Measurements from ENCODE around the gene APRT. TPM values are rescaled to one million over a fixed set of nuclear protein-coding genes. Genes with fewer than 3 reads are reported as not detected.

Gene APRT
- total and polyA plus RNA-seq, 9 of the 15 experiments (the other 6 are each of a cell fraction or from before 2014, with no cell fraction given): 41.7 to 409 (median 146) TPM

DNA sequence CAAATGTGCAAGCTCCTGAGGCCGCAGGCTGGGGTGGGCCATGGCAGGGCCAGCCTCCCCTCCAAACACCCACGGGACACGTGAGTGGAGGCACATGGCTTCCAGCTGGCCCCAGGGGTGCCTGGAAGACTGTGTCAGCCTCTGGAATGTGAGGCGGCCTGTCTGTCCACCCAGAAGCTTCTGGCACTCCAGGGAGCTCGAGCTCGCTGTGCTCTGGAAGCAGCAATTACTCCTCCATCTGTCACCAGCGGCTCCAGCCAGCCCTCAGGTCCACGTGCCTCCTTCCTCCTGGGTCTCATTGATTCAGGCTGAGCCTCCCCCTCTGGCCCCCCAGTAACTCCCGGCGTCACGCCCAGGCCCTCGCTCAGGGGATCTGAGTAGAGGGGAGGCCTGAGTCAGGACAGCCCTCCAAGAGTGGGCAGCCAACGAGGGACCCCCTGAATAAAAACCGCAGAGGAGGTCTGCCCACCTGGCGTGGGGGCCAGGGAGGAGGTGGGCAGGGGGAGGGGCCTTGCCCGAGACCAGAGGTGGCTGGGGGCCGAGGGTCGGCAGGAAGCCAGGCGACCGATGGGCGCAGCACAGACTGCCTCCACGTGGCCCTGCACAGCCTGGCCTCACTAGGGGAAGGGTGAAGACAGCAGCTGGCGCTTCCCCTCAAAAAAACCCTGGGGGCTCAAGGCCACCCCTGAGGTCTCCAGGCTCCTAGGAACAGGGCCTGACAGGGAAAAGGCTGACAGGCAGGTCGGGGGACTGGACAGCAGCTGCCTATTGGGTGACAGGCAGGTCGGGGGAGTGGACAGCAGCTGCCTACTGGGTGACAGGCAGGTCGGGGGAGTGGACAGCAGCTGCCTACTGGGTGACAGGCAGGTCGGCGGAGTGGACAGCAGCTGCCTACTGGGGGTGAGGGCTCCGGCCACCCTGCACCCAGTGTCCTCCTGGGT lies 38.6 kb downstream of the APRT start (continued):
- TF ChIP-seq CLOCK (CRISPR knock-in tag; IDR thresholded peaks at IDR 0.05; ENCODE audit: borderline replicate concordance) (0 out of 2 replicates have a peak, but pooled peaks have one; percentile 54), ZBTB7A (IDR thresholded peaks at IDR 0.05; ENCODE audit: borderline replicate concordance, control insufficient read depth, low read depth, low read length) (peak; percentile 58), ZNF75A (CRISPR knock-in tag; IDR thresholded peaks at IDR 0.05) (no peak), ZBED1 (IDR thresholded peaks at IDR 0.05) (peak; percentile 14; the same call in 1 of the 2 replicates), NCOA2 (IDR thresholded peaks at IDR 0.05; ENCODE audit: partially characterized antibody in 2 of 2) (no peak), NR3C1 (CRISPR knock-in tag; IDR thresholded peaks at IDR 0.05) (no peak), CHD2 (IDR thresholded peaks at IDR 0.05; ENCODE audit: low read depth, low read length) (0 out of 2 replicates have a peak, but pooled peaks have one; percentile 19), NRF1 (conservative IDR thresholded peaks at IDR 0.05 in 1 of 2, IDR thresholded peaks at IDR 0.05 in 1 of 2) (no peak), ARHGAP35 (IDR thresholded peaks at IDR 0.05; ENCODE audit: partially characterized antibody) (peak; percentile 27), JUND (IDR thresholded peaks at IDR 0.05; ENCODE audit: borderline replicate concordance, low read depth, low read length) (peak; percentile 16; the same call in 1 of the 2 replicates), JUND (tag; IDR thresholded peaks at IDR 0.05; ENCODE audit: borderline replicate concordance, low read depth, low read length) (no peak), FUS (optimal IDR thresholded peaks at IDR 0.05; ENCODE audit: low read depth, low read length) (no peak), ZNF76 (CRISPR knock-in tag; IDR thresholded peaks at IDR 0.05; ENCODE audit: borderline replicate concordance) (peak; percentile 76; the same call in 1 of the 2 replicates), KAT2B (IDR thresholded peaks at IDR 0.05; ENCODE audit: low read depth, low read length) (no peak), MEIS2 (IDR thresholded peaks at IDR 0.05; ENCODE audit: partially characterized antibody) (peak; percentile 84)
- TF ChIP-seq, protein P1, sequence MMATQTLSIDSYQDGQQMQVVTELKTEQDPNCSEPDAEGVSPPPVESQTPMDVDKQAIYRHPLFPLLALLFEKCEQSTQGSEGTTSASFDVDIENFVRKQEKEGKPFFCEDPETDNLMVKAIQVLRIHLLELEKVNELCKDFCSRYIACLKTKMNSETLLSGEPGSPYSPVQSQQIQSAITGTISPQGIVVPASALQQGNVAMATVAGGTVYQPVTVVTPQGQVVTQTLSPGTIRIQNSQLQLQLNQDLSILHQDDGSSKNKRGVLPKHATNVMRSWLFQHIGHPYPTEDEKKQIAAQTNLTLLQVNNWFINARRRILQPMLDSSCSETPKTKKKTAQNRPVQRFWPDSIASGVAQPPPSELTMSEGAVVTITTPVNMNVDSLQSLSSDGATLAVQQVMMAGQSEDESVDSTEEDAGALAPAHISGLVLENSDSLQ (IDR thresholded peaks at IDR 0.05): peak; percentile 98
- TF ChIP-seq, protein P2, sequence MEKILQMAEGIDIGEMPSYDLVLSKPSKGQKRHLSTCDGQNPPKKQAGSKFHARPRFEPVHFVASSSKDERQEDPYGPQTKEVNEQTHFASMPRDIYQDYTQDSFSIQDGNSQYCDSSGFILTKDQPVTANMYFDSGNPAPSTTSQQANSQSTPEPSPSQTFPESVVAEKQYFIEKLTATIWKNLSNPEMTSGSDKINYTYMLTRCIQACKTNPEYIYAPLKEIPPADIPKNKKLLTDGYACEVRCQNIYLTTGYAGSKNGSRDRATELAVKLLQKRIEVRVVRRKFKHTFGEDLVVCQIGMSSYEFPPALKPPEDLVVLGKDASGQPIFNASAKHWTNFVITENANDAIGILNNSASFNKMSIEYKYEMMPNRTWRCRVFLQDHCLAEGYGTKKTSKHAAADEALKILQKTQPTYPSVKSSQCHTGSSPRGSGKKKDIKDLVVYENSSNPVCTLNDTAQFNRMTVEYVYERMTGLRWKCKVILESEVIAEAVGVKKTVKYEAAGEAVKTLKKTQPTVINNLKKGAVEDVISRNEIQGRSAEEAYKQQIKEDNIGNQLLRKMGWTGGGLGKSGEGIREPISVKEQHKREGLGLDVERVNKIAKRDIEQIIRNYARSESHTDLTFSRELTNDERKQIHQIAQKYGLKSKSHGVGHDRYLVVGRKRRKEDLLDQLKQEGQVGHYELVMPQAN (IDR thresholded peaks at IDR 0.05; ENCODE audit: borderline replicate concordance): peak; percentile 88
- TF ChIP-seq, protein P3, sequence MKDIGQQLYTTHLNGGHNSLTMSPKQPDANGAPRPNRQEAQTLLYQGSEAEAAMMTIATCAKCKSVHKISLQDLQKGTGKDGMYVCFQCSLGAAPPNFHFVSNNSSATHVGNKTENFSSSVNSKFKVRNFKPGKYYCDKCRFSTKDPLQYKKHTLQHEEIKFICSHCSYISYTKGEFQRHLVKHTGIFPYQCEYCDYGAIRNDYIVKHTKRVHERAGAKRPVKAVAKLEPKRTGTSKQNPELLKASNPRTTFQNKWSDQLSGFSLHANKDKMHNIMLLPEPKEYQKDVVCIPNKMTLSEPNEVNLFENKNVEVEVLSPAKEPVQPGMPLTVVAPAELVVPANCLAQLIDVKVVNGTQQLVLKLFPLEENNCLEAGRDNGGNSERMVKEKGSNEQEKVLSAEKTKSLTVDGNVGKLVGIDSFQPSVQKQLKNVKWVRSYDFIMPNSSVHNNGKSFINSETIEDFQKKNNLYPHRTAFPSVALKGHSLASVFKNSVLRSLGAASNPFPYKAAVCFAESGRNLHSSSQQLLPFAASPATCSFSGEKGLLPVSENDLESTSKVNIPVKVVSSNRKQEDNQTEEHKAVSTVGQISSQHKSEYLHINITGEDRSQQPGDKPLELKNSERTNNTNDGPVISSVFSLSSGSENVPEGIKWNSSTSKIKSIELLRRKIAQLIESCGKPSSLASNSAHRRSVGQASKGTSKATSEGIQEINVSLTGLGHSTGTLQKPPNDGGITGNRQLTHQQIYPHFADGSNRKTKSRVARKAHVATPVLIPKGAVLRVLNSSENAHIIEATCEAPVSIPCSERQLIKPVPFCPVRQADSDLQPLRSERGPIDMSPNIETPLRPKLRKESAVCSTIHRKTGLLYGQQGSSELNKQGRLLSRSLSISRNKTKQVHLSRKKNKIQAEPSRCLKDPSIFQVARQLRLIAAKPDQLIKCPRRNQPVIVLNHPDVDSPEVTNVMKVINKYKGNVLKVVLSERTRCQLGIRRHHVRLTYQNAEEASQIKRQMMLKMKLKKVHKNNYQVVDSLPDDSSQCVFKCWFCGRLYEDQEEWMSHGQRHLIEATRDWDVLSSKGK (CRISPR knock-in tag; IDR thresholded peaks at IDR 0.05): no peak
